H9 (cell line): ENCODE results near the gene MAP3K20. TPM values are rescaled to one million over a fixed set of nuclear protein-coding genes. Genes with fewer than 3 reads are reported as not detected.

Source experiments
- DNase-seq: peaks from one replicate; pipeline ENCODE4 v3.0.0-alpha.2; 2017
- H2AFZ ChIP-seq: one replicate; pipeline ENCODE4 v1.6.1; 2013; ENCODE audit warnings: mild to moderate bottlenecking, low read length, control low read depth, moderate library complexity
- H2AK5ac ChIP-seq: 2 replicates; pipeline ENCODE4 v1.6.1; 2013; ENCODE audit warnings: low read length, control low read depth, mixed read lengths; ENCODE audit not compliant: insufficient read length
- H2BK120ac ChIP-seq: one replicate; pipeline ENCODE4 v1.6.1; 2013; ENCODE audit warnings: low read depth, mild to moderate bottlenecking, low read length, control low read depth, inconsistent platforms; ENCODE audit not compliant: poor library complexity, severe bottlenecking
- H2BK12ac ChIP-seq: 2 replicates; pipeline ENCODE4 v1.6.1; 2013; ENCODE audit warnings: low read length, control low read depth, mixed read lengths, low read depth; ENCODE audit not compliant: insufficient read length
- H2BK15ac ChIP-seq: 2 replicates; pipeline ENCODE4 v1.6.1; 2013; ENCODE audit warnings: low read depth, low read length, control low read depth
- H2BK20ac ChIP-seq: one replicate; pipeline ENCODE4 v1.6.1; 2013; ENCODE audit warnings: low read depth, mild to moderate bottlenecking, low read length, control low read depth, inconsistent platforms; ENCODE audit not compliant: poor library complexity, severe bottlenecking
- H2BK5ac ChIP-seq: 2 replicates; pipeline ENCODE4 v1.6.1; 2013; ENCODE audit warnings: low read length, control low read depth, mixed read lengths; ENCODE audit not compliant: insufficient read length
- H3K14ac ChIP-seq: 2 replicates; pipeline ENCODE4 v1.6.1; 2013; ENCODE audit warnings: low read length, control low read depth; ENCODE audit not compliant: insufficient read depth
- H3K18ac ChIP-seq: 2 replicates; pipeline ENCODE4 v1.6.1; 2013; ENCODE audit warnings: low read depth, mild to moderate bottlenecking, mixed read lengths, low read length, control low read depth; ENCODE audit not compliant: insufficient read length
- H3K23ac ChIP-seq: 2 replicates; pipeline ENCODE4 v1.6.1; 2013; ENCODE audit warnings: low read length, control low read depth, mixed read lengths, low read depth; ENCODE audit not compliant: insufficient read length
- H3K23me2 ChIP-seq: 2 replicates; pipeline ENCODE4 v1.6.1; 2013; ENCODE audit warnings: low read depth, mild to moderate bottlenecking, mixed read lengths, low read length, control low read depth; ENCODE audit not compliant: insufficient read length, poor library complexity, severe bottlenecking
- H3K27ac ChIP-seq: 2 replicates; pipeline ENCODE4 v1.5.1; 2013; ENCODE audit warnings: low read length, control low read depth, mixed read lengths, low read depth; ENCODE audit not compliant: insufficient read length
- H3K27me3 ChIP-seq: 2 replicates; pipeline ENCODE4 v1.6.1; 2013; ENCODE audit warnings: low read length, control low read depth, inconsistent platforms; ENCODE audit not compliant: insufficient read depth
- H3K4ac ChIP-seq: 2 replicates; pipeline ENCODE4 v1.6.1; 2013; ENCODE audit warnings: low read depth, mild to moderate bottlenecking, control low read depth, inconsistent platforms, low read length, moderate library complexity
- H3K4me1 ChIP-seq: 2 replicates; pipeline ENCODE4 v1.6.1; 2013; ENCODE audit warnings: low read length, control low read depth, inconsistent platforms; ENCODE audit not compliant: insufficient read depth
- H3K4me2 ChIP-seq: 2 replicates; pipeline ENCODE4 v1.6.1; 2013; ENCODE audit warnings: low read length, control low read depth, mixed read lengths; ENCODE audit not compliant: insufficient read length, insufficient read depth
- H3K56ac ChIP-seq: 2 replicates; pipeline ENCODE4 v1.6.1; 2013; ENCODE audit warnings: low read depth, mild to moderate bottlenecking, mixed read lengths, low read length, control low read depth; ENCODE audit not compliant: insufficient read length
- H3K79me1 ChIP-seq: 2 replicates; pipeline ENCODE4 v1.6.1; 2013; ENCODE audit warnings: low read depth, mild to moderate bottlenecking, moderate library complexity, low read length, control low read depth, inconsistent platforms; ENCODE audit not compliant: insufficient read depth, poor library complexity, severe bottlenecking
- H3K79me2 ChIP-seq: 2 replicates; pipeline ENCODE4 v1.6.1; 2013; ENCODE audit warnings: low read length, control low read depth, inconsistent platforms; ENCODE audit not compliant: insufficient read depth
- H3K9ac ChIP-seq: 2 replicates; pipeline ENCODE4 v1.6.1; 2013; ENCODE audit warnings: low read length, control low read depth, mixed read lengths; ENCODE audit not compliant: insufficient read length; ENCODE audit errors: extremely low read depth
- H3K9me3 ChIP-seq: one replicate; pipeline ENCODE4 v1.6.1; 2013; ENCODE audit warnings: low read depth, low read length, inconsistent platforms; ENCODE audit not compliant: control insufficient read depth
- H3T11ph ChIP-seq: one replicate; pipeline ENCODE4 v1.6.1; 2013; ENCODE audit warnings: mild to moderate bottlenecking, low read length, control low read depth, inconsistent platforms
- H4K20me1 ChIP-seq: one replicate; pipeline ENCODE4 v1.6.1; 2013; ENCODE audit not compliant: control insufficient read depth, insufficient read length, insufficient read depth
- H4K5ac ChIP-seq: 2 replicates; pipeline ENCODE4 v1.6.1; 2013; ENCODE audit warnings: low read depth, mild to moderate bottlenecking, mixed read lengths, low read length, control low read depth; ENCODE audit not compliant: insufficient read length
- H4K8ac ChIP-seq: replicated peaks from 2 replicates; pipeline ENCODE4 v1.6.1; 2013; ENCODE audit warnings: low read length, control low read depth, mixed read lengths, low read depth; ENCODE audit not compliant: insufficient read length
- H4K91ac ChIP-seq: 2 replicates; pipeline ENCODE4 v1.6.1; 2013; ENCODE audit warnings: low read depth, mild to moderate bottlenecking, moderate library complexity, mixed read lengths, low read length, control low read depth; ENCODE audit not compliant: insufficient read length
- H3K27ac Mint-ChIP-seq, 3 experiments: 2 replicates in 2 of 3; 3 replicates in 1 of 3; pipeline ENCODE4 v1.8.0; 2020 to 2021; ENCODE audit warnings: mixed read lengths in 3 of 3, mild to moderate bottlenecking in 1 of 3, moderate library complexity in 1 of 3
- H3K27me3 Mint-ChIP-seq: 2 replicates; pipeline ENCODE4 v1.8.0; 2021; ENCODE audit warnings: low read depth, mild to moderate bottlenecking, moderate library complexity, mixed read lengths
- H3K36me3 Mint-ChIP-seq, 3 experiments: 2 replicates in 2 of 3; 3 replicates in 1 of 3; pipeline ENCODE4 v1.8.0; 2020 to 2021; ENCODE audit warnings: low read depth in 3 of 3, mixed read lengths in 3 of 3; ENCODE audit not compliant: insufficient read depth in 1 of 3
- H3K4me1 Mint-ChIP-seq, 2 experiments: 2 replicates each; pipeline ENCODE4 v1.8.0; 2020; ENCODE audit warnings: mixed read lengths in 2 of 2
- H3K4me3 Mint-ChIP-seq, 2 experiments: 2 replicates in 1 of 2; 3 replicates in 1 of 2; pipeline ENCODE4 v1.8.0; 2020 to 2021; ENCODE audit warnings: mild to moderate bottlenecking in 2 of 2, mixed read lengths in 2 of 2, moderate library complexity in 1 of 2
- H3K9me3 Mint-ChIP-seq, 2 experiments: 2 replicates in 1 of 2; 3 replicates in 1 of 2; pipeline ENCODE4 v1.8.0; 2020; ENCODE audit warnings: mild to moderate bottlenecking in 2 of 2, mixed read lengths in 2 of 2, moderate library complexity in 1 of 2
- CTCF ChIP-seq: fragments of 200-600 bp; sonication (generic); conservative IDR thresholded peaks from 3 replicates; pipeline ENCODE4 v1.8.0; 2021; ENCODE audit warnings: antibody characterized with exemption, mild to moderate bottlenecking
- WGBS: extraction: QIAGEN DNeasy Blood & Tissue Kit; methylation state at CpG from one replicate; pipeline ENCODE4 v1.1.7; 2013; ENCODE audit warnings: missing lambda C conversion rate, low lambda C conversion rate, mixed read lengths; ENCODE audit not compliant: insufficient read length; ENCODE audit errors: extremely low coverage; 5-methylcytosine and 5-hydroxymethylcytosine counted together
- total RNA-seq: library from RNA; stranded (reverse); gene quantifications from 2 replicates; pipeline ENCODE4 v1.2.1, GENCODE V29; 2021

MAP3K20 gene
- total RNA-seq, 1 experiment from 2014 or later: 8.7 TPM

GRCh38 chr2:173062801-173063200 is 12.8 kb upstream of the MAP3K20 start:
- Histone ChIP-seq H3K79me1 (no peaks in the 10 kb centered on the region), H2BK15ac (no peak overlapping the region), H3K4me1 (no peaks in the 10 kb centered on the region), H2AK5ac (no peak overlapping the region), H4K91ac (no peak overlapping the region), H2BK12ac (no peak overlapping the region), H3K14ac (no peak overlapping the region), H4K8ac (no peak overlapping the region), H3K27me3 (no peaks in the 10 kb centered on the region), H4K20me1 (no peaks in the 10 kb centered on the region), H3K79me2 (no peaks in the 10 kb centered on the region), H2AFZ (no peak overlapping the region), H3K27ac (no peak overlapping the region), H2BK120ac (no peak overlapping the region), H2BK20ac (no peak overlapping the region), H3K4ac (no peak overlapping the region), H3K4me2 (no peak overlapping the region), H3K18ac (no peak overlapping the region), H4K5ac (no peak overlapping the region), H3T11ph (no peak overlapping the region), H2BK5ac (no peak overlapping the region), H3K23me2 (no peaks in the 10 kb centered on the region), H3K9me3 (no peaks in the 10 kb centered on the region), H3K9ac (no peak overlapping the region), H3K56ac (no peak overlapping the region), H3K23ac (no peak overlapping the region)
- no peak for TF ChIP-seq CTCF
- peaks cover 0 to 4% (median 0%) of the 10 kb centered on the region in 3 experiments; a peak in 1 of 7 replicates for H3K36me3 Mint-ChIP-seq
- no peak for DNase-seq
- H3K9me3 Mint-ChIP-seq: peaks cover 4 to 6% of the 10 kb centered on the region in 2 experiments; a peak in 4 of 5 replicates
- H3K4me1 Mint-ChIP-seq: peaks cover 7 to 8% of the 10 kb centered on the region in 2 experiments
- no CpG with 5 or more reads among the region's 4 CpGs for WGBS
- H3K27me3 Mint-ChIP-seq: 0 out of 2 replicates have a peak, but pooled peaks cover 1% of the 10 kb centered on the region
- no peak overlapping the region for H3K4me3 Mint-ChIP-seq
- no peak overlapping the region for H3K27ac Mint-ChIP-seq
